ENCODE measurements around the gene FTSJ1.

- TF ChIP-seq CTCF (IDR thresholded peaks at IDR 0.05; ENCODE audit: poor library complexity, severe bottlenecking) = no peak
- no peak for TF ChIP-seq TAF1 (IDR thresholded peaks at IDR 0.05; ENCODE audit: low read depth)
- TF ChIP-seq POLR2AphosphoS5 (IDR thresholded peaks at IDR 0.05) = no peak
These were observed 17.9 kb downstream of the FTSJ1 start for GRCh38 chrX:48493890-48494364.

Data from neural cell (in vitro differentiated cells).